ENCODE data around the gene SLC16A3.
"Not testable (repeated sequence)": the region's sequence is repeated elsewhere in the genome, so short reads cannot be mapped to it uniquely, and the experiment has no call there.

The SLC16A3 gene

DNA sequence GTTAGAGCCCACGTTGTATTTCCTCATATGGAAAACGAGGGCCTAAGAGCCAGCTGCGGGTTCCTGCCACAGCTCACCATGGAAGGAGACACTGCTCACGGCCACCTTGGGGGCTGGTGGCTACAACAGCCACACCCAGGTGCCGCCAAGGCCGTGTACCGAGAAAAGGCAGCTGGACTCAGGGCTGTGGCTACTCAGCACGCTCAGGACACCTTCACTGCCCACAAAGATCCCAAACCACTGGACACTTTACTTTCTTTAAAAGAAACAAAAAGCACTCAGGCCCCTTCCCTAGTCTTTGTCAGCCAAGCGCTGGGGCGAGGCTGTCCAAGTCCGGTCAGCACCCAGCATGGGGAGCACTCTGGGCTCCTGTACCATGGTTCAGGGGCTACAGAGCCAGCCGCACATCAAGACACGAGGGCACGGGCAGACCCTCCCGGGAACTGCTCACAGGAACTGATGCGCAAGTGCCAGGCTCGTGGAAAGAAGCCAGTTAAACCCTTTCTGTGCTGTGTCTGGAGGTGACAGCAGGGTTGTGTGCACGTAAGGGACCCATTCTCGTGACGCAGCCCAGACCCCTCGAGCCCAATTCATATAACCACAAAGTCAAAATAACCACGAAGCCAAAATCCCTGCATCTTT is 18.5 kb downstream of the SLC16A3 start:
- no peak for DNase-seq (ENCODE audit: low read depth)

DNA sequence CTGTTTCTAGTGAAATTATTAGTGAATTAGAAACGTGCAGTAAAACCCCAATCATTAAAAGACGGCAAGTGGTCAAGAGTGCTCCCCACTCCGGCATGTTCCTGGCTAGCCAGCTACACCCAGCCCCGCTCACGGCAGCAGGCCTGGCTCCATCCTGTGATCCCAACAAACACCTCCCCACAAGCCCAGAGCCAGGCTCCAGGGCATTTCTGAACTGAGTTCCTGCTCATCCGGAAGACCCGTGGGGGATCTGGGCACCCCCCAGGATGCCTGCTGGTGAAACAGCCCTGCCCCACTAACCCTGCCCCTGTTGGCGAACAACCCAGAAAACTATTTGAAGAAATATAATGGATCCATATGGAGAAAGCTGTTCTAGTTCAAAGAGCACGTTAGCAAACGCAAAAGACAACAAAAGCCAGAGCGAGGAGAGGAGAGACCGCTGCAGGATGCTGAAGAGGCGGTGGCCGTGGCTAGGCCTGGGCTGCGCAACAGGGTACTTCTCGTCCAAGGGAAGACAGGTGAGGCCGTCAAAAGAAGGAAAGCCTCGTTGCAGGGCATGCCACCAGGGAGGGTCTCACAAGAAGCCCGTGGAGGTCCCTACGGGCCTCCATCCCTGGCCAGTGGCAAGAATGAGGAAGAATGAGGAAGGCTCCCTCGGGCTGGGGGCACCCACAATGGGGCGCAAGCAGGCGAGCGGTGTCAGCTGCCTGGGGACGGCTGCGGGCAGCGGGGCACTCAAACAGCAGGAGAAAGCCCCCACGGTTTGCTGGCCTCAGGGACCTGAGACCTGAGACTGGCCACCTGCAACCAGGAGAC is 19.2 kb downstream of the SLC16A3 start:
- no peak for DNase-seq (ENCODE audit: low read depth)

DNA sequence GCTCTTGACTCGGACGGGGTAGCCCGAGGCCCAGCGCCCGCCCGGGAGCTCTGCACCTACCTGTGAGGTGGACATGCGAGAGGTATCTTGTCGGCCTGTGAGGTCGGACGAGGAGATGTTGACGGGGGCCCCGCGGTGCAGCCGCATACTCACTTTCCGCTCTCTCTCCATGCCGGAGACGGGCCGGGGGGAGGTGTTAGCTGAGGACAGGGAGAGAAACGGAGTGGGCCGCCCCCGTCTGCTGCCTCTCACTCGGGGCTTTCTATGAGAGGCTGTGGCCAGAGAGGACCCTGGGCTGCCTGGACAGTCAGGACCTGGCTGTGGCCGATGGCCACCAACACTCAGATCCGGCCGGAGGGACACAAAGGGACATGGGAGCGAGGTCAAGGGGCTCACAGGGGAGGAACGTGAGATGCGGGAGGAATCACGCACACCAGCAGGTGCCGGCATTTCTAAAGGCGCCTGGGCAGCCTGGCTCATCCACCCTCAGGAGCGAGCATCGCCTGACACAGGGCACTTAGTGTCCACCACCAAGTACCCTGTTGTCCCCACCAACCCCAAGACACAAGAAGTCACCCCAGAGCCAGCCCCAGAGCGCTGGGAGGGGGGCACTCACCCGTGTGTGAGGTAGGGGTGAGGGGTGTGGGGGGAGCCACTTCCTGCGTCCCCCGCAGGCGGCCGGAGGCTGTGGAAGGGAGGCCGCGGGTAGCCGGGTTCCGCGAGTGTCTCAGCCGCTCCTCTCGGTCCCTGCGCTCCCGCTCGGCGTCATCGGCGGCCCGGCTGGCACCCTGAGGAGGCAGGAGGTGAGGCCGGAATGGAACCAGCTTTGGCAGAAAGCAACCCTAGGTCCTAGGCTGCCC is 20.2 kb downstream of the SLC16A3 start:
- DNase-seq (ENCODE audit: low read depth), result no peak

- no peak for DNase-seq (ENCODE audit: low read depth)
Measured at GRCh38 chr17:82249896-82250581, 21.2 kb downstream of the SLC16A3 start.

DNA sequence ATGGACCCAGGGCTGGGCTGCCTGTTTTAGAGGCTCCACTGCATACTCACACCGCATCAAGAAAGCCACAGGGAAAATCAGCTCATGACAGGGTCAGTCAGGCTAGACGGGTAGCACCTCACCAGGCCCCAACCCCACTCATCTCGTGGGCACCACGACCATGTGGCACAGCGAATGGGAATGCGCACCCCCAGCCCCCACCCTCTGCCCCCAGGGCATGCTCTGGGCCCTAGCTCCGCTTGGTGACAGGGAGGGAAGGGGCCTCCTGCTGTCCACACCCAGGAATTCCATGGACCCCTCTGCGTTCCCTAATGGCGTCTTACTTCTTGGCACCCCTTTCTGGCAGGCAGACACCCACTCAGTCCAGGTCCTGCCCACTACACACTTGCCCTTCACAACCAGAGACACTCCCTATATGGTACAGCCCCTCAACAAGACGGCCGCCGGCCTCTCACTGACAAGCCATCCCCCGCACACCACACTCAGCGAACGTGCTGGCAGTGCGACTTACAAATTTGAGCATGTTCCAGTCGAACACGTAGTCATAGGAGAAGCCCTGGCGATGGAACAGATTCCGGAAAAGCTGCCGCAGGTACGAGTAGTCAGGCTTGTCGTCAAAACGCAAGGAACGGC is 22.1 kb downstream of the SLC16A3 start:
- no peak for DNase-seq (ENCODE audit: low read depth)

GRCh38 chr17:82252511-82253178 is 23.8 kb downstream of the SLC16A3 start:
- DNase-seq (ENCODE audit: low read depth), result no peak

- no peak for DNase-seq (ENCODE audit: low read depth)
Measured at GRCh38 chr17:82253179-82253544, 24.3 kb downstream of the SLC16A3 start.

DNA sequence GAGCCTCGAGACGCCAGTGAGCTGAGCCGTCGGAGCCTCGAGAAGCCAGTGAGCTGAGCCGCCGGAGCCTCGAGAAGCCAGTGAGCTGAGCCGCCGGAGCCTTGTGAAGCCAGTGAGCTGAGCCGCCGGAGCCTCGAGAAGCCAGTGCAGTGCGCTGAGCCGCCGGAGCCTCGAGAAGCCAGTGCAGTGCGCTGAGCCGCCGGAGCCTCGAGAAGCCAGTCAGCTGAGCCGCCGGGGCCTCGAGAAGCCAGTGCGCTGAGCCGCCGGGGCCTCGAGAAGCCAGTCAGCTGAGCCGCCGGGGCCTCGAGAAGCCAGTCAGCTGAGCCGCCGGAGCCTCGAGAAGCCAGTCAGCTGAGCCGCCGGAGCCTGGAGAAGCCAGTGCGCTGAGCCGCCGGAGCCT is 25.3 kb downstream of the SLC16A3 start:
- not testable (repeated sequence) for DNase-seq (ENCODE audit: low read depth)

DNA sequence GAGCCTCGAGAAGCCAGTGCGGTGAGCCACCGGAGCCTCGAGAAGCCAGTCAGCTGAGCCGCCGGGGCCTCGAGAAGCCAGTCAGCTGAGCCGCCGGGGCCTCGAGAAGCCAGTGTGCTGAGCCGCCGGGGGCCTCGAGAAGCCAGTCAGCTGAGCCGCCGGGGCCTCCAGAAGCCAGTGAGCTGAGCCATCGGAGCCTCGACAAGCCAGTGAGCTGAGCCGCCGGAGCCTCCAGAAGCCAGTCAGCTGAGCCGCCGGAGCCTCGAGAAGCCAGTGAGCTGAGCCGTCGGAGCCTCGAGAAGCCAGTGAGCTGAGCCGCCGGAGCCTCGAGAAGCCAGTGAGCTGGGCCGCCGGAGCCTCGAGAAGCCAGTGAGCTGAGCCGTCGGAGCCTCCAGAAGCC is 25.9 kb downstream of the SLC16A3 start:
- DNase-seq (ENCODE audit: low read depth), result not testable (repeated sequence)

DNA sequence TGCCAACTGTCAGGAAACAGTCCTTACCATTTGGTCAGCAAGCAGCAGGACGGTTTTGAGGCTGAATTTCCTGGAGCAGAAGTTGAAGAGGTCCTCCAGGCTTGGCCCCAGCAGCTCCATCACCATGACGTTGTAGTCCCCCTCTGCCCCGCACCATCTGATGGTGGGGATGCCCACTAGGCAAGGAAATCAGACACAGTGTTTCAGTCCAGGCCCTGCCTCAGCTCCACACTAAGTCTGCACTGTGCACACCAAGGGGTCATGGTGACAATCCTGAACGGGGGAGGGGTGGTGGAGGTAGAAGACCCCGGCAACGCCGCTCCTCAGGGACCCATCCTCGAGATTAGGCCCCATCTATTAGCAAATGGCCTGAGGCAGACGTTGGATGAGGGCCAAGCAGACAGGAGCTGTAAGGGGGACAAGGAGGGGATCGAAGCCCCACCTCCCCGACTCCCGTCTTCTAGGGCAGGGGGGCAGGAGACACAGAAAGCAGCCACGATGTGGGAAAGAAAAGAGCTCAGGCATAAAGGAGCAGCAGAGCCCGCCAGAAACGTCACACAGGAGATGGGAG is 26.6 kb downstream of the SLC16A3 start:
- DNase-seq (ENCODE audit: low read depth), result no peak

DNA sequence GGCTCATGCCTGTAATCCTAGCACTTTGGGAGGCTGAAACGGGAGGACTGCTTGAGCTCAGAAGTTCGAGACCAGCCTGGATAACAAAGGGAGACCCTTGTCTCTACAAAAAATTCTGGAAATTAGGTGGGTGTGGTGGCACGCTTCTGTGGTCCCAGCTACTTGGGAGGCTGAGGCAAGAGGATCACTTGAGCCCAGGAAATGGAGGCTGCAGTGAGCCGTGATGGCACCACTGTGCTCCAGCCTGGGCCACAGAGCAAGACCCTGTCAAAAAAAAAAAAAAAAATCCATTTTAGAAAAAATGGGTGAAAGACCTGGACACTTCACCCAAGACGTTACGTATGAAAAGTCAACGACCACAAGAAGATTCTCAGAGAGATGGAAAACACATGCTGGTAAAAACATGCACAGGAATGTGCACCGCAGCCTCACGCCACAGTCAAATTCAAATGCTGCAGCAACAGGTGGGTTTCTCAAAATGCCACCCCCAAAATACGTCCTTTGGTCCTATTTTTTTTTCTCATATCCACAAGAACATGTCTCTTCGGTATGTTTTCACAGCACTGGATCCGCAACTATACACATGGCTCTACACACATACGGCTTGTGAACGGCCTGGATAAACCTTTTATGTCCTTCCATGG is 27.5 kb downstream of the SLC16A3 start:
- DNase-seq (ENCODE audit: low read depth), result no peak

DNA sequence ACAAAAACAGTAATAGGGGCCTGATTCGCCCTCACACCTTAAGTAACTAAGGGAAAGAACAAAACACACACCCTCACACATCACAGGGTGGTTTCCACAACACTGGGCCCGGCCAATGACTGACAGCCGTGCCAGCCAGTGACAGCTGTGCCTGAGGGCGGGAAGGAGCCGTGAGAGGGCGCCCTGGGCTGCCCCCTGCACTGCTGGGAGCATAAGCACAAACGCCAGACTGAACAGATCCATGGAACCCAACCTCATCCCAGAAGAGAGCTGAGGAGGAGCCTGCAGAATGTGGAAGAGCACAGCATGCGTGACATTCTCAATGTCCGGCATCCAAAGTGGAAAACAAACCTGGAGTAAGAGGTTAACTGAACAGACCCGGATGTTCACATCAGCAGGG is 28.6 kb downstream of the SLC16A3 start:
- peak; percentile 73 for DNase-seq (ENCODE audit: low read depth)

GRCh38 chr17:82258555-82258954 is 29.7 kb downstream of the SLC16A3 start:
- no peak for DNase-seq (ENCODE audit: low read depth)

DNA sequence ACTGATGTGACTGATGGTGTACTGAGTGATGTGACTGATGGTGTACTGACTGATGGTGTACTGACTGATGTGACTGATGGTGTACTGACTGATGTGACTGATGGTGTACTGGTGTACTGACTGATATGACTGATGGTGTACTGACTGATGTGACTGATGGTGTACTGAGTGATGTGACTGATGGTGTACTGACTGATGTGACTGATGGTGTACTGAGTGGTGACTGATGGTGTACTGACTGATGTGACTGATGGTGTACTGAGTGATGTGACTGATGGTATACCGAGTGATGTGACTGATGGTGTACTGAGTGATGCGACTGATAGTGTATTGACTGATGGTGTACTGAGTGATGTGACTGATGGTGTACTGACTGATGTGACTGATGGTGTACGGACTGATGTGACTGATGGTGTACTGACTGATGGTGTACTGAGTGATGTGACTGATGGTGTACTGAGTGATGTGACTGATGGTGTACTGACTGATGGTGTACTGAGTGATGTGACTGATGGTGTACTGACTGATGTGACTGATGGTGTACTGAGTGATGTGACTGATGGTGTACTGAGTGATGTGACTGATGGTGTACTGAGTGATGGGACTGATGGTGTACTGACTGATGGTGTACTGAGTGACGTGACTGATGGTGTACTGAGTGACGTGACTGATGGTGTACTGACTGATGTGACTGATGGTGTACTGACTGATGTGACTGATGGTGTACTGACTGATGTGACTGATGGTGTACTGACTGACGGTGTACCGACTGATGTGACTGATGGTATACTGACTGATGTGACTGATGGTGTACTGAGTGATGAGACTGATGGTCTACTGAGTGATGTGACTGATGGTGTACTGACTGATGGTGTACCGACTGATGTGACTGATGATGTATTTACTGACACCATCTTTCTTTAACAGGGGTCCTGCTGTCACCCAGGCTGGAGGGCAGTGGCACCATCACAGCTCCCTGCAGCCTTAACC is 31.4 kb downstream of the SLC16A3 start:
- DNase-seq (ENCODE audit: low read depth), result not testable (repeated sequence)

DNA sequence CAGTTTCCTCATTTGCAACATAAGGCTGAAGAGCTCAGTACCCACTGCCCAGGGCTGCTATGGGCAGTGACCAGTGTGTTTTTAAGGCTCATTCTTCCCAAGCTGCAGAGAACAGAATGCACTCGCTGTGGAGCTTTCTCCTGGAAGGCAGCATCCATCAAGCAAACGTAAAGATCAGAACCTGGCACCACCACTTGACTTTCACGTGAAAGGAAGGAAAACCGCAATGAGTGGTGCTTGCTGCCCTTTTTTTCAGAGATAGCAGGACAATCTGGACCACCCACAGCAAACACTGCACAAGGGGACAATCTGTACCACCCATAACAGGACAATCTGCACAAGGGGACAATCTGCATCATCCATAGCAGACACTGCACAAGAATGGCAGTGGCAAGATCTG is 33.5 kb downstream of the SLC16A3 start:
- DNase-seq (ENCODE audit: low read depth), result peak; percentile 59

DNA sequence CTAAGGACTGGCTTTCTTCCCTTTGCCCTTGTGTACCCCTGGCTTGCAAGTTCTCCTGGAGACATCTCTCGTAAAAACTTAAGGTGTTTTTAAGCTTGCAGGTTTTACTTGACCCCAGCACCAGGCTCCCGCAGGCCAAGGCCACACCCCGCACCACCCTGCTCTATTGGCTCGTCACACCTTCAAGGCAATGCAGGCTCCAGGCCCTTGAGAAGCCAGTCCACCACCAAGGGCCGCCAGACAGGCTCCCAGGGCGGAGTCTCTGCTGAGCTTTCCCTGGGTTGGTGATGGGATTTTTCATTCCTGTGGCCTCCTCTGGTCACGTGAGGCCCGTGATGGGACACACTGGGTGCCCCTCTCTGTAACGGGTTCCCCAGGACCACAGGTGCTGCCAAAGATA is 34.8 kb downstream of the SLC16A3 start:
- DNase-seq (ENCODE audit: low read depth), result no peak

DNA sequence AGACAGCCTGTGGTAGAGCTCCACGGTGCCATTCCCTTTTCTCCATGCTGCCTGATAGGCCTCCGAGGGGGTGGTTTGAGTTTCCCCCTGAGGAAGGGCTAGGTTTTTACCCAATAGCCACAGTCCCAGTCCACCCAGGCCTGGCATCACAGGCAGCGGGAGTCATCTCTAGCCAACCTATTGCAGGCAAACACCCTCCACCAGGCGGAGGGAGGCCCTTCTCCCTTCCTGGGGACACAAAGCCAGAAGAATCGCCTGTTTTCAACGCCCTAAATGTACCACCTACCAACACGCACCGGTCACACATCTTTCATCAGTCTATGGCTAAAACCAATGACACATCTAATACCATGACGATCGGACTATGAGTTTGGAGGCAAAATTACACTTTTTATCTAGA is 37.3 kb downstream of the SLC16A3 start:
- no peak for DNase-seq (ENCODE audit: low read depth)

- DNase-seq (ENCODE audit: low read depth), result peak; percentile 93
Measured at GRCh38 chr17:82267575-82268379, 38.9 kb downstream of the SLC16A3 start.

All from amniotic epithelial cell (primary cell).